Activated T-helper 2 cell treated with anti-CD3 and anti-CD28 coated beads, Interferon-gamma antibody, Interleukin-2, Interleukin-4, amounts not matched to agents 10 μg/mL and 5 μg/mL and 100 μg/mL, durations not matched to agents 14 hours and 24 hours and 36 hours (primary cell): Measurements from ENCODE around the gene CCDC157. TPM values are rescaled to one million over a fixed set of nuclear protein-coding genes. Genes with fewer than 3 reads are reported as not detected.
A peak's percentile ranks its signal among the peaks of the same experiment; 100 is the strongest.
"Not testable (repeated sequence)": the region's sequence is repeated elsewhere in the genome, so short reads cannot be mapped to it uniquely, and the experiment has no call there.

Source experiments
- DNase-seq: peaks from one replicate; pipeline ENCODE4 v3.0.0; 2021; ENCODE audit warnings: low spot score
- H3K27ac Mint-ChIP-seq: one replicate; pipeline ENCODE4 v1.8.0; 2021; ENCODE audit warnings: mixed read lengths
- H3K27me3 Mint-ChIP-seq: one replicate; pipeline ENCODE4 v1.8.0; 2021; ENCODE audit warnings: low read depth, mixed read lengths
- H3K36me3 Mint-ChIP-seq: one replicate; pipeline ENCODE4 v1.8.0; 2021; ENCODE audit warnings: low read depth, mixed read lengths
- H3K4me1 Mint-ChIP-seq: one replicate; pipeline ENCODE4 v1.8.0; 2021; ENCODE audit warnings: low read depth, mixed read lengths
- H3K4me3 Mint-ChIP-seq: one replicate; pipeline ENCODE4 v1.8.0; 2021; ENCODE audit warnings: low read depth, mild to moderate bottlenecking, moderate library complexity, mixed read lengths
- H3K9me3 Mint-ChIP-seq: one replicate; pipeline ENCODE4 v1.8.0; 2021; ENCODE audit warnings: mixed read lengths
- intact Hi-C: fragments of 100-400 bp; cut with micrococcal nuclease; formaldehyde crosslinking; loops from one replicate; pipeline ENCODE4 v1.15.1; 2023
- total RNA-seq: library from RNA; stranded (reverse); gene quantifications from 2 replicates; pipeline ENCODE4 v1.2.3, GENCODE V29; 2022

Gene CCDC157
- total RNA-seq, 1 donor from 2014 or later = 3.2 TPM

DNA sequence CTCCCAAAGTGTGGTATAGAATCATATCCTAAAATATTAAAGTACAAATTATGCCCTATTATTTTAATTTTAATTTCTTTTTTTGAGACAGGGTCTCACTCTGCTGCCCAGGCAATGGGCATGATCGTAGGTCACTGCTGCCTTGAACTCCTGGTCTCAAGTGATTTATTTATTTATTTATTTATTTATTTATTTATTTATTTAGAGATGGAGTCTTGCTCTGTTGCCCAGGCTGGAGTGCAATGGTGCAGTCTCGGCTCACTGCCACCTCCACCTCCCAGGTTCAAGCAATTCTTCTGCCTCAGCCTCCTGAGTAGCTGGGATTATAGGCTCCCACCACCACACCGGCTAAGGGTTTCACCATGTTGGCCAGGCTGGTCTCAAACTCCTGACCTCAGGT lies 44.2 kb downstream of the CCDC157 start:
- Mint-ChIP-seq H3K4me1 (peaks cover 35% of the 10 kb centered on the region), H3K36me3 (peaks cover 28% of the 10 kb centered on the region)
- H3K4me3 Mint-ChIP-seq, DNase-seq, intact Hi-C loops, H3K27me3 Mint-ChIP-seq, H3K27ac Mint-ChIP-seq, H3K9me3 Mint-ChIP-seq: not testable (repeated sequence)

DNA sequence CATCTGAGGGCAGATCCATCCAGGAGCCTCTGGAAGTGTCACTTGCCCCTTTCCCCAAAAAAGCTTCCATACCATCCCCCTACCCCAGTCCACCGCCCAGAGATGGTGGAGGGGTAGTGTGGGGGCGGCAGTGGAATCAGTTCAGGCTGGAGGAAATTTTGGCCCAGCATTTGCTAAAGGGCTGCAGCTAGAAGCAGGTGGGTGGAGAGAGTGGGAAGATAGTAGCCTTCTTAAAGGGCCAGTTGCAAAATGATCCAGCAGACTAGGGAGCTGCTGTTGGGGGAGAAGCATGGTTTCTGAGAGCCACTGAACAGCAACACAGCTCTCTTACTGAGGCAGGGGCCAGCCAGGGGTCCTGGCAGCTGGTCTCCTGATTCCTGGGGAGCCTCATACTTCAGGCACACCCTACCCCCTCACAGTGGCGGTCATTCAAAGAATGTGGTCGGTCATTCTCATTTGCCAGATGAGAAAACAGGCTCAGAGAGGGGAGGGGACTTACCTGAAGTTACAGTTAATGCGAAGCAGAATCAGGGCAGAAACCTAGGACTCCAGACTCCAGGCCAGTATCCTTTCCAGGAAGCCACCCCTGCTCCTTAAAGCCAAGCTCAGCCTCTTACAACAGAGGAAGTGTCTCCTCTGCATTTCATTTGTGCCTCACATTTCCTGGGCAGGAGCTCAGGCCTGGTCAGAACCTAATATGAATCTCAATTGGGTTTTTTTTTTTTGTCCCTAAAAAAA lies 45.4 kb downstream of the CCDC157 start:
- Mint-ChIP-seq H3K4me3 (no peak overlapping the region), H3K9me3 (no peaks in the 10 kb centered on the region), H3K27ac (peak overlapping the region; percentile 49), H3K27me3 (no peaks in the 10 kb centered on the region), H3K4me1 (peaks cover 29% of the 10 kb centered on the region), H3K36me3 (peaks cover 37% of the 10 kb centered on the region)
- DNase-seq = no peak
- intact Hi-C loops = no loop called here

DNA sequence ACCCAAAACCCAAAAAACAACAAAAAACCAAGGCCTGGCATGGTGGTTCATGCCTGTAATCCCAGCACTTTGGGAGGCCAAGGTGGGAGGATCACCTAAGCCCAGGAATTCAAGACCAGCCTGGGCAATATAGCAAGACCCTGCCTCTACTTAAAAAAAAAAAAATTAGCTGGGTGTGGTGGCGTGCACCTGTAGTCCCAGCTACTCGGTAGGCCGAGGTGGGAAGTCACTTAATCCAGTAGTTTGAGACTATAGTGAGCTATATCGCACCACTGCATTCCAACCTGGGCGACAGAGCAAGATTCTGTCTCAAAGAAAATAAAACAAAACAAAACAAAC lies 45.9 kb downstream of the CCDC157 start:
- DNase-seq, H3K4me3 Mint-ChIP-seq, intact Hi-C loops, H3K9me3 Mint-ChIP-seq, H3K27me3 Mint-ChIP-seq: not testable (repeated sequence)
- H3K36me3 Mint-ChIP-seq = peaks cover 39% of the 10 kb centered on the region
- peaks cover 27% of the 10 kb centered on the region for H3K4me1 Mint-ChIP-seq
- H3K27ac Mint-ChIP-seq = peak overlapping the region; percentile 69

DNA sequence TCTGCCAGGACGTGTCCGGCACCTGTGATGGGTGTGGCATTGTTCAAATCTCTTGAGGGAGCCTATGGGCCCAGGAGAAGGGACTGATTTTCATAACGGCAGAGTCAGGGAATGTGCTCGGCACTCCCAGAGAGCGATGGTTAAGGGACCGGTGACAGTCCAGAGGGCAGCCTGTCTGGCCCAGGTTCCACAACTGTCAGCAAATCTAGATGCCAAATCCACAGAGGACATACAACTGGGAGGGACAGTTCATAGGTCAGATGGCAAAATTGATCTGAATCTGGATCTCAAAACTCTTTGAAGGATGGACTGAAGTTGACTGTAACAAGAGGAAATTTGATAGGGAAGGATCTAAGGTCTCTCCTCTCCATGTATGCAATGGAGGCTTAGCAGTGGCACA lies 47.5 kb downstream of the CCDC157 start:
- peaks cover 49% of the 10 kb centered on the region for H3K36me3 Mint-ChIP-seq
- H3K27ac Mint-ChIP-seq = no peak overlapping the region
- no peak overlapping the region for H3K4me3 Mint-ChIP-seq
- no peaks in the 10 kb centered on the region for H3K27me3 Mint-ChIP-seq
- intact Hi-C loops = no loop called here
- H3K9me3 Mint-ChIP-seq = no peaks in the 10 kb centered on the region
- no peak for DNase-seq
- H3K4me1 Mint-ChIP-seq = peaks cover 23% of the 10 kb centered on the region

DNA sequence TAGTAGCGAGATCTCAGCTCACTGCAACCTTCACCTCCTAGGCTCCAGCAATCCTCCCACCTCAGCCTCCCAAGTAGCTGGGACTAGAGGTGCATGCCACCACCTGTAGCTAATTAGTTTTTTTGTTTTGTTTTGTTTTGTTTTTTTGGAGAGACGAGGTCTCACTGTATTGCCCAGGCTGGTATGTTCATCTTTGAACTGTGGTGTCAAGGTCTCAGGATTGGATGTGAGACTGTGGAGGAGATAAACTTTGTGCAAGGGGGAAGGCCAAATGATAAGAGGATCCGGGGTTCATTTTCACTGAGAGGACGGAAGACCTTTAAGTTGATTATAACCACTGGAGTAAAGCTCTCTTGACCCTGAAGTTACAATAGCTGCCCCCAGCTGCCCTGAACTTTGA lies 48.9 kb downstream of the CCDC157 start:
- peaks cover 54% of the 10 kb centered on the region for H3K36me3 Mint-ChIP-seq
- intact Hi-C loops = no loop called here
- no peak for DNase-seq
- no peaks in the 10 kb centered on the region for H3K9me3 Mint-ChIP-seq
- H3K27ac Mint-ChIP-seq = peak overlapping the region; percentile 15
- no peaks in the 10 kb centered on the region for H3K27me3 Mint-ChIP-seq
- H3K4me1 Mint-ChIP-seq = peaks cover 19% of the 10 kb centered on the region
- no peak overlapping the region for H3K4me3 Mint-ChIP-seq

GRCh38 chr22:30406400-30406799 lies 49.6 kb downstream of the CCDC157 start:
- H3K27ac Mint-ChIP-seq = peak overlapping the region; percentile 1
- no peak for DNase-seq
- H3K9me3 Mint-ChIP-seq = no peaks in the 10 kb centered on the region
- H3K4me3 Mint-ChIP-seq = no peak overlapping the region
- intact Hi-C loops = no loop called here
- peaks cover 61% of the 10 kb centered on the region for H3K36me3 Mint-ChIP-seq
- no peaks in the 10 kb centered on the region for H3K27me3 Mint-ChIP-seq
- H3K4me1 Mint-ChIP-seq = peaks cover 19% of the 10 kb centered on the region

- peaks cover 69% of the 10 kb centered on the region for H3K36me3 Mint-ChIP-seq
- peaks cover 23% of the 10 kb centered on the region for H3K4me1 Mint-ChIP-seq
- no peak overlapping the region for H3K4me3 Mint-ChIP-seq
- DNase-seq = no peak
- no peaks in the 10 kb centered on the region for H3K9me3 Mint-ChIP-seq
- intact Hi-C loops = no loop called here
- H3K27me3 Mint-ChIP-seq = no peaks in the 10 kb centered on the region
- peak overlapping the region; percentile 12 for H3K27ac Mint-ChIP-seq
Measured at GRCh38 chr22:30408388-30409102, 51.7 kb downstream of the CCDC157 start.

DNA sequence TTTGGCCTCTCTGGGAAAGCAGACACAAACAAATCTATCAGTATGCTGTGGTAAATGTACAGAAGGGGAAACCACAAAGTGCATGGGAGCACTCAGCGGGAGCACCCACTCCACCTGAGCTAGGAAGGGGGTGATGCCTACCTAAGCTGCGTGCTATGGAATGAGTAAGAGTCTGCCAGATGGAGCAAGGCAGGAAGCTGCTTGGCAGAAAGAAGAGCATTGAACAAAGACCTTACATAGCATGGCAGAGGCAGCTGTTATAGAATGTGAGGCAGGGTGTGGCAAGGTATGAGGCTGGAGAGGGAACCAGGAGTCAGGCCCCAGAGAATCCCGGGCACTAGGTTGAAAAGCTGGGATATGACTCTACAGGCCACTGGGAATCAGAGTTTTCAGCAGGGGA lies 55.0 kb downstream of the CCDC157 start:
- peak overlapping the region; percentile 1 for H3K27ac Mint-ChIP-seq
- H3K27me3 Mint-ChIP-seq = no peaks in the 10 kb centered on the region
- H3K4me1 Mint-ChIP-seq = peaks cover 34% of the 10 kb centered on the region
- no peak for DNase-seq
- H3K9me3 Mint-ChIP-seq = no peaks in the 10 kb centered on the region
- H3K4me3 Mint-ChIP-seq = no peak overlapping the region
- intact Hi-C loops = no loop called here
- peaks cover 87% of the 10 kb centered on the region for H3K36me3 Mint-ChIP-seq

GRCh38 chr22:30413001-30413400 lies 56.2 kb downstream of the CCDC157 start:
- Mint-ChIP-seq H3K36me3 (peaks cover 93% of the 10 kb centered on the region), H3K4me3 (no peak overlapping the region), H3K4me1 (peaks cover 34% of the 10 kb centered on the region), H3K27ac (peak overlapping the region; percentile 75), H3K9me3 (no peaks in the 10 kb centered on the region), H3K27me3 (no peaks in the 10 kb centered on the region)
- no peak for DNase-seq
- intact Hi-C loops = no loop called here

GRCh38 chr22:30413745-30414524 lies 57.1 kb downstream of the CCDC157 start:
- Mint-ChIP-seq H3K27ac (peak overlapping the region; percentile 75), H3K27me3 (no peaks in the 10 kb centered on the region), H3K36me3 (peaks cover 94% of the 10 kb centered on the region), H3K4me3 (no peak overlapping the region), H3K9me3 (no peaks in the 10 kb centered on the region), H3K4me1 (peaks cover 27% of the 10 kb centered on the region)
- DNase-seq = no peak
- intact Hi-C loops = no loop called here

DNA sequence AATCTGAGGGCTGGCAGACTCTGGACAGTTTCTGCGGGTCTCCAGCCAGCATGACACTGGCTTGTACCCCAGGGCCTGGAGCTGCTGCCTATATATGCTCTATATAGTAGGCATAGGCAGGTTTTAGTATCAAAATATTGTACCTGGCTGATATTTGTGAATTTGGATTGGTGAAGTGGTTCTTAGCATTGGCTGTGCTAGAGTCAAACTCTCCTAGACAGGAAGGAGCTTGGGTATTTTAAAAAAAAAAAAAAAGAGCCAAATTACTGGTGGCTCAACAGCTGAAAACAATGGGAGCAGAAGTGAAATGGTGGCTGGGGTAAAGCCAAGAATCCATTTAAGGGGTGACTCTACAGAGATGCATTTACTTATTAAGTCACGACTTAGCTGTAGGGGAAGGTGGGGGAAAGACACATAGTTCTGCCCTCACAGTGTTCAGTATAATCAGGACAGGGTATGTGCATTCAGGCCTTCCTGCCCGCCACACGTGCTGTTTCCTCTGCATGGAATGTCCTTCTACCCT lies 57.8 kb downstream of the CCDC157 start:
- intact Hi-C loops = no loop called here
- no peaks in the 10 kb centered on the region for H3K27me3 Mint-ChIP-seq
- peaks cover 24% of the 10 kb centered on the region for H3K4me1 Mint-ChIP-seq
- H3K36me3 Mint-ChIP-seq = peaks cover 94% of the 10 kb centered on the region
- DNase-seq = no peak
- H3K27ac Mint-ChIP-seq = peak overlapping the region; percentile 39
- H3K4me3 Mint-ChIP-seq = no peak overlapping the region
- H3K9me3 Mint-ChIP-seq = no peaks in the 10 kb centered on the region

DNA sequence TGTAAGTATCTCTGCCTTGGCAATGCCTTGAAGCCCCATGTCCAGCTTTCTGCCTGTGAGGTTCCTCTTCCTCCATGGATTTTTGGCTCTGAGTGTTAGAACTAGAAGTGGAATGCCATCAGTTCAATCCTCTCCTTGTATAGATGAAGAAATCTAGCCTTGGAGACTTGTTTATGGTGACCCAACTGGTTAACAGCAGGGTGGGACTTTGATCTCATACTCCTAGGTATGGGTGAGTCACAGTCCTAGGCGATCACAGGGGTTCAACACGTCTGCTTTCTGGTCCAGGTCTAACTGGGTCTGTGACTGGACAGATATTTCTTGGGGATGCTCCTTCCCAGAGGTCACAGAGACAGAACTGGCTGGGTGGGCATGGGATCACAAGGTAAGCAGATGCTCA lies 59.6 kb downstream of the CCDC157 start:
- H3K9me3 Mint-ChIP-seq = no peaks in the 10 kb centered on the region

GRCh38 chr22:30416837-30417236 lies 60.0 kb downstream of the CCDC157 start:
- H3K4me3 Mint-ChIP-seq = no peak overlapping the region
- no peak overlapping the region for H3K27ac Mint-ChIP-seq
- H3K36me3 Mint-ChIP-seq = peaks cover 87% of the 10 kb centered on the region
- intact Hi-C loops = no loop called here
- no peak for DNase-seq
- H3K4me1 Mint-ChIP-seq = peaks cover 39% of the 10 kb centered on the region
- H3K27me3 Mint-ChIP-seq = no peaks in the 10 kb centered on the region
- no peaks in the 10 kb centered on the region for H3K9me3 Mint-ChIP-seq

More for the DNA sequence above, 59.6 kb downstream of the CCDC157 start:
- Mint-ChIP-seq H3K4me3 (no peak overlapping the region), H3K36me3 (peaks cover 85% of the 10 kb centered on the region), H3K27me3 (no peaks in the 10 kb centered on the region), H3K4me1 (peaks cover 37% of the 10 kb centered on the region), H3K27ac (no peak overlapping the region)
- DNase-seq = no peak
- intact Hi-C loops = no loop called here
